VCaP (cell line): Measurements from ENCODE around the gene PCNX1.
"Not testable (repeated sequence)": the region's sequence is repeated elsewhere in the genome, so short reads cannot be mapped to it uniquely, and the experiment has no call there.

Experiments used
- H3K27ac ChIP-seq: fragments of 450-650 bp; 2 replicates; pipeline ENCODE4 v1.5.1; 2017
- TF ChIP-seq, protein P1 (sequence below): fragments of 450-650 bp; conservative IDR thresholded peaks from 2 replicates; pipeline ENCODE4 v1.5.1; 2017; ENCODE audit warnings: mild to moderate bottlenecking, moderate library complexity

Gene PCNX1

GRCh38 chr14:71060825-71061455 lies 153.7 kb downstream of the PCNX1 start:
- no peak overlapping the region for H3K27ac ChIP-seq
- TF ChIP-seq, protein P1, sequence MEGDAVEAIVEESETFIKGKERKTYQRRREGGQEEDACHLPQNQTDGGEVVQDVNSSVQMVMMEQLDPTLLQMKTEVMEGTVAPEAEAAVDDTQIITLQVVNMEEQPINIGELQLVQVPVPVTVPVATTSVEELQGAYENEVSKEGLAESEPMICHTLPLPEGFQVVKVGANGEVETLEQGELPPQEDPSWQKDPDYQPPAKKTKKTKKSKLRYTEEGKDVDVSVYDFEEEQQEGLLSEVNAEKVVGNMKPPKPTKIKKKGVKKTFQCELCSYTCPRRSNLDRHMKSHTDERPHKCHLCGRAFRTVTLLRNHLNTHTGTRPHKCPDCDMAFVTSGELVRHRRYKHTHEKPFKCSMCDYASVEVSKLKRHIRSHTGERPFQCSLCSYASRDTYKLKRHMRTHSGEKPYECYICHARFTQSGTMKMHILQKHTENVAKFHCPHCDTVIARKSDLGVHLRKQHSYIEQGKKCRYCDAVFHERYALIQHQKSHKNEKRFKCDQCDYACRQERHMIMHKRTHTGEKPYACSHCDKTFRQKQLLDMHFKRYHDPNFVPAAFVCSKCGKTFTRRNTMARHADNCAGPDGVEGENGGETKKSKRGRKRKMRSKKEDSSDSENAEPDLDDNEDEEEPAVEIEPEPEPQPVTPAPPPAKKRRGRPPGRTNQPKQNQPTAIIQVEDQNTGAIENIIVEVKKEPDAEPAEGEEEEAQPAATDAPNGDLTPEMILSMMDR: no peak

- no peak overlapping the region for H3K27ac ChIP-seq
- TF ChIP-seq, protein P1: no peak
These were observed 154.2 kb downstream of the PCNX1 start for GRCh38 chr14:71061458-71061857.

- TF ChIP-seq, protein P1: no peak
- H3K27ac ChIP-seq: no peak overlapping the region
These were observed 155.5 kb downstream of the PCNX1 start for GRCh38 chr14:71062581-71063303.

DNA sequence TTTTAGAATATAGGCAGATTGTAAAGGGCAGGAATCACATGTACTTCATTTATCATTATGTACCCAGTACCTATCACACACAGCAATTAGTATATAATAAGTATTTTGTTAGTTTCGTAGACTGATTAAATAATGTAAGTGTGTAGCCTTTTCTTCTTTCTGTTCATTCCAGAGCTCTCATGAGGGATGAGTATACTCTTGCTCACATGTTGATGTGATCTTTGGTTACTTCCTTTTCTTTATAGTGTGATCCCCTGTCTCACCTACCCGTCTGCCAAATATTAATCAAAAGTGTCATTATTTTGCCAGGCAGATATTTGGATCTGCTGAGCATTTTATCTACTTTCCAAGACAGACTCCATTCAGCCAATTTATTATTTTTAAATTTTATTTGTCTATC lies 156.1 kb downstream of the PCNX1 start:
- TF ChIP-seq, protein P1: no peak
- H3K27ac ChIP-seq: no peak overlapping the region

GRCh38 chr14:71064747-71065146 lies 157.5 kb downstream of the PCNX1 start:
- not testable (repeated sequence) for H3K27ac ChIP-seq

GRCh38 chr14:71070169-71070568 lies 162.9 kb downstream of the PCNX1 start:
- TF ChIP-seq, protein P1: no peak
- no peak overlapping the region for H3K27ac ChIP-seq

GRCh38 chr14:71071042-71071441 lies 163.8 kb downstream of the PCNX1 start:
- H3K27ac ChIP-seq: no peak overlapping the region
- TF ChIP-seq, protein P1: no peak

DNA sequence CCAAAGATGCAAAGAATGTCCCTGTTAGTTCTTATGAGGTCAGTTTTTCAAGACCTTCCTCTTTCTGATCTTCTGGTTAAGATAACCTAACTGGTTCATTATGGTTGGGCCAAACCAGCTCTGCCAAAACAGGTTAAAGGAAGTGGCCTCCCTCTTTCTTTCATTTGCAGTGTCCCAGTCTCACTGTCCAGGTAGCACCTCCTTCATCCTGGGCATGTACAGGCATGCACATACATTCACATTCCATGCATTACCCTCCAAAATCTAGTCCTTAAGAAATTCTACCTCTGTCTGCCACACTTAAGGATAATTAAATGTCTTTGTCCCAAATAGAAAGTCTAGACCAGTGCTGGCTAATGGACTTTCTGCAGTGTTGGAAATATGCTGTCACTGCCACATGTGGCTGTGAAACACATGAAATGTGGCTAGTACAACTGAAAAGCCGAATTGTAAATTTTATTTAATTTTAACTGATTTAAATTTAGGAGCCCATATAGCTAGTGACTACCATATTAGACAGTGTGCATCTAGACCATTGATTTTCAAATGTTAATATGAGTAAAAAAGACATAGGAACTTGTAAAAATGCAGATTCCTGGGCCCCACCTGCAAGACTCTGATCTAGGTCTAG lies 169.3 kb downstream of the PCNX1 start:
- TF ChIP-seq, protein P1: no peak
- H3K27ac ChIP-seq: no peak overlapping the region
